NT2/D1 (cell line): ENCODE measurements around the gene TMEM62.

Source experiments
- SUZ12 ChIP-seq: IDR thresholded peaks from 2 replicates; pipeline ENCODE4 v1.6.1; 2011; ENCODE audit not compliant: insufficient read length, insufficient read depth; ENCODE audit errors: extremely low read depth
- YY1 ChIP-seq: IDR thresholded peaks from 2 replicates; pipeline ENCODE4 v1.6.1; 2011; ENCODE audit not compliant: insufficient read length, insufficient read depth
- ZNF274 ChIP-seq: IDR thresholded peaks from 2 replicates; pipeline ENCODE4 v1.6.1; 2011; ENCODE audit warnings: mild to moderate bottlenecking, low read depth, low read length

- TF ChIP-seq YY1 (no peak), ZNF274 (no peak), SUZ12 (no peak)
Measured at GRCh38 chr15:43212299-43212698, 78.9 kb downstream of the TMEM62 start.
